WTC11 (cell line): Measurements from ENCODE around the gene ZSWIM6. TPM values are rescaled to one million over a fixed set of nuclear protein-coding genes. Genes with fewer than 3 reads are reported as not detected.

Experiments
- ATF1 ChIP-seq: sonication (generic); formaldehyde crosslinking; IDR thresholded peaks from 2 replicates; pipeline ENCODE4 v1.8.1; 2023; ENCODE audit warnings: mild to moderate bottlenecking, moderate library complexity, missing genetic modification reagents
- ATF3 ChIP-seq: sonication (generic); formaldehyde crosslinking; conservative IDR thresholded peaks from 2 replicates; pipeline ENCODE4 v1.8.1; 2022; ENCODE audit warnings: mild to moderate bottlenecking, missing genetic modification reagents
- CREM ChIP-seq: sonication (generic); formaldehyde crosslinking; IDR thresholded peaks from 2 replicates; pipeline ENCODE4 v1.8.1; 2022; ENCODE audit warnings: mild to moderate bottlenecking, missing genetic modification reagents, moderate library complexity
- ESRRA ChIP-seq: sonication (generic); formaldehyde crosslinking; IDR thresholded peaks from 2 replicates; pipeline ENCODE4 v1.8.1; 2022; ENCODE audit warnings: mild to moderate bottlenecking, missing genetic modification reagents, borderline replicate concordance
- ETV6 ChIP-seq: sonication (generic); formaldehyde crosslinking; IDR thresholded peaks from 2 replicates; pipeline ENCODE4 v1.8.1; 2022; ENCODE audit warnings: mild to moderate bottlenecking, missing genetic modification reagents
- FOXK1 ChIP-seq: sonication (generic); formaldehyde crosslinking; IDR thresholded peaks from 2 replicates; pipeline ENCODE4 v1.8.0; 2022; ENCODE audit warnings: mild to moderate bottlenecking, moderate library complexity, missing genetic modification reagents
- GABPB1 ChIP-seq: sonication (generic); formaldehyde crosslinking; IDR thresholded peaks from 2 replicates; pipeline ENCODE4 v1.8.1; 2023; ENCODE audit warnings: mild to moderate bottlenecking, missing genetic modification reagents
- IRF1 ChIP-seq: sonication (generic); formaldehyde crosslinking; IDR thresholded peaks from 2 replicates; pipeline ENCODE4 v1.8.0; 2023; ENCODE audit warnings: missing genetic modification reagents
- MXD4 ChIP-seq: fragments of 250-450 bp; sonication (Bioruptor Pico); IDR thresholded peaks from 2 replicates; pipeline ENCODE4 v1.8.0; 2021; ENCODE audit warnings: mild to moderate bottlenecking, moderate library complexity, borderline replicate concordance
- NFATC4 ChIP-seq: fragments of 250-450 bp; sonication (Bioruptor Pico); IDR thresholded peaks from 2 replicates; pipeline ENCODE4 v1.9.0; 2021; ENCODE audit warnings: mild to moderate bottlenecking
- NFYB ChIP-seq: sonication (generic); formaldehyde crosslinking; conservative IDR thresholded peaks from 2 replicates; pipeline ENCODE4 v1.8.0; 2022; ENCODE audit warnings: low read depth, missing genetic modification reagents
- PRDM15 ChIP-seq: sonication (generic); formaldehyde crosslinking; IDR thresholded peaks from 2 replicates; pipeline ENCODE4 v1.8.0; 2022; ENCODE audit warnings: missing genetic modification reagents
- TEAD4 ChIP-seq: sonication (generic); formaldehyde crosslinking; IDR thresholded peaks from 2 replicates; pipeline ENCODE4 v1.8.0; 2022; ENCODE audit warnings: mild to moderate bottlenecking, missing genetic modification reagents
- TP53 ChIP-seq: sonication (generic); formaldehyde crosslinking; IDR thresholded peaks from 2 replicates; pipeline ENCODE4 v1.8.1; 2023; ENCODE audit warnings: mild to moderate bottlenecking, missing genetic modification reagents
- ZBTB21 ChIP-seq: sonication (generic); formaldehyde crosslinking; IDR thresholded peaks from 2 replicates; pipeline ENCODE4 v1.8.1; 2023; ENCODE audit warnings: mild to moderate bottlenecking, missing genetic modification reagents, borderline replicate concordance
- ZBTB43 ChIP-seq: sonication (generic); formaldehyde crosslinking; IDR thresholded peaks from 2 replicates; pipeline ENCODE4 v1.8.1; 2023; ENCODE audit warnings: mild to moderate bottlenecking, missing genetic modification reagents
- ZNF317 ChIP-seq: sonication (generic); formaldehyde crosslinking; IDR thresholded peaks from 2 replicates; pipeline ENCODE4 v1.8.1; 2023; ENCODE audit warnings: low read depth, mild to moderate bottlenecking, moderate library complexity, missing genetic modification reagents, borderline replicate concordance
- ZNF416 ChIP-seq: fragments of 250-450 bp; sonication (Bioruptor Pico); IDR thresholded peaks from 2 replicates; pipeline ENCODE4 v1.9.0; 2021; ENCODE audit warnings: mild to moderate bottlenecking, inconsistent platforms
- ZNF671 ChIP-seq: fragments of 250-450 bp; sonication (Bioruptor Pico); IDR thresholded peaks from 2 replicates; pipeline ENCODE4 v1.8.0; 2021; ENCODE audit warnings: mild to moderate bottlenecking
- total RNA-seq: library from RNA; stranded (reverse); gene quantifications from 3 replicates; pipeline ENCODE4 v1.2.3, GENCODE V29; 2021
- TF ChIP-seq, protein P1 (sequence below): sonication (generic); formaldehyde crosslinking; IDR thresholded peaks from 2 replicates; pipeline ENCODE4 v1.8.0; 2022; ENCODE audit warnings: mild to moderate bottlenecking, missing genetic modification reagents
- TF ChIP-seq, protein P2 (sequence below): sonication (generic); formaldehyde crosslinking; IDR thresholded peaks from 2 replicates; pipeline ENCODE4 v1.8.1; 2022; ENCODE audit warnings: mild to moderate bottlenecking, missing genetic modification reagents, moderate library complexity, borderline replicate concordance
- TF ChIP-seq, protein P3 (sequence below): sonication (generic); formaldehyde crosslinking; conservative IDR thresholded peaks from 2 replicates; pipeline ENCODE4 v1.8.1; 2023; ENCODE audit warnings: mild to moderate bottlenecking, low read depth, missing genetic modification reagents, moderate library complexity
- TF ChIP-seq, protein P4 (sequence below): sonication (generic); formaldehyde crosslinking; IDR thresholded peaks from 2 replicates; pipeline ENCODE4 v1.8.0; 2022; ENCODE audit warnings: mild to moderate bottlenecking, missing genetic modification reagents
- TF ChIP-seq, protein P5 (sequence below): sonication (generic); formaldehyde crosslinking; IDR thresholded peaks from 2 replicates; pipeline ENCODE4 v1.8.1; 2023; ENCODE audit warnings: mild to moderate bottlenecking, missing genetic modification reagents, moderate library complexity

ZSWIM6 gene
- total RNA-seq, 1 experiment from 2014 or later, result 12.5 TPM

GRCh38 chr5:61408476-61409168 lies 76.6 kb downstream of the ZSWIM6 start (continued):
- TF ChIP-seq ZBTB21 (CRISPR knock-in tag) (peak; percentile 79; the same call in 1 of the 2 replicates), MXD4 (CRISPR knock-in tag) (no peak), ETV6 (no peak), NFYB (CRISPR knock-in tag) (no peak), PRDM15 (CRISPR knock-in tag) (no peak), ZNF671 (CRISPR knock-in tag) (no peak), FOXK1 (peak; percentile 63; the same call in 1 of the 2 replicates), ZNF416 (CRISPR knock-in tag) (no peak), CREM (CRISPR knock-in tag) (peak; percentile 79; the same call in 1 of the 2 replicates), IRF1 (no peak), GABPB1 (0 out of 2 replicates have a peak, but pooled peaks have one; percentile 33), ATF3 (no peak), TEAD4 (CRISPR knock-in tag) (no peak), NFATC4 (CRISPR knock-in tag) (no peak), ATF1 (CRISPR knock-in tag) (no peak), ZBTB43 (CRISPR knock-in tag) (no peak), ESRRA (CRISPR knock-in tag) (no peak), ZNF317 (CRISPR knock-in tag) (no peak), TP53 (no peak)
- TF ChIP-seq, protein P1, sequence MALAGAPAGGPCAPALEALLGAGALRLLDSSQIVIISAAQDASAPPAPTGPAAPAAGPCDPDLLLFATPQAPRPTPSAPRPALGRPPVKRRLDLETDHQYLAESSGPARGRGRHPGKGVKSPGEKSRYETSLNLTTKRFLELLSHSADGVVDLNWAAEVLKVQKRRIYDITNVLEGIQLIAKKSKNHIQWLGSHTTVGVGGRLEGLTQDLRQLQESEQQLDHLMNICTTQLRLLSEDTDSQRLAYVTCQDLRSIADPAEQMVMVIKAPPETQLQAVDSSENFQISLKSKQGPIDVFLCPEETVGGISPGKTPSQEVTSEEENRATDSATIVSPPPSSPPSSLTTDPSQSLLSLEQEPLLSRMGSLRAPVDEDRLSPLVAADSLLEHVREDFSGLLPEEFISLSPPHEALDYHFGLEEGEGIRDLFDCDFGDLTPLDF (CRISPR knock-in tag), result no peak
- TF ChIP-seq, protein P2, sequence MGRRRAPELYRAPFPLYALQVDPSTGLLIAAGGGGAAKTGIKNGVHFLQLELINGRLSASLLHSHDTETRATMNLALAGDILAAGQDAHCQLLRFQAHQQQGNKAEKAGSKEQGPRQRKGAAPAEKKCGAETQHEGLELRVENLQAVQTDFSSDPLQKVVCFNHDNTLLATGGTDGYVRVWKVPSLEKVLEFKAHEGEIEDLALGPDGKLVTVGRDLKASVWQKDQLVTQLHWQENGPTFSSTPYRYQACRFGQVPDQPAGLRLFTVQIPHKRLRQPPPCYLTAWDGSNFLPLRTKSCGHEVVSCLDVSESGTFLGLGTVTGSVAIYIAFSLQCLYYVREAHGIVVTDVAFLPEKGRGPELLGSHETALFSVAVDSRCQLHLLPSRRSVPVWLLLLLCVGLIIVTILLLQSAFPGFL (CRISPR knock-in tag), result no peak
- TF ChIP-seq, protein P3, sequence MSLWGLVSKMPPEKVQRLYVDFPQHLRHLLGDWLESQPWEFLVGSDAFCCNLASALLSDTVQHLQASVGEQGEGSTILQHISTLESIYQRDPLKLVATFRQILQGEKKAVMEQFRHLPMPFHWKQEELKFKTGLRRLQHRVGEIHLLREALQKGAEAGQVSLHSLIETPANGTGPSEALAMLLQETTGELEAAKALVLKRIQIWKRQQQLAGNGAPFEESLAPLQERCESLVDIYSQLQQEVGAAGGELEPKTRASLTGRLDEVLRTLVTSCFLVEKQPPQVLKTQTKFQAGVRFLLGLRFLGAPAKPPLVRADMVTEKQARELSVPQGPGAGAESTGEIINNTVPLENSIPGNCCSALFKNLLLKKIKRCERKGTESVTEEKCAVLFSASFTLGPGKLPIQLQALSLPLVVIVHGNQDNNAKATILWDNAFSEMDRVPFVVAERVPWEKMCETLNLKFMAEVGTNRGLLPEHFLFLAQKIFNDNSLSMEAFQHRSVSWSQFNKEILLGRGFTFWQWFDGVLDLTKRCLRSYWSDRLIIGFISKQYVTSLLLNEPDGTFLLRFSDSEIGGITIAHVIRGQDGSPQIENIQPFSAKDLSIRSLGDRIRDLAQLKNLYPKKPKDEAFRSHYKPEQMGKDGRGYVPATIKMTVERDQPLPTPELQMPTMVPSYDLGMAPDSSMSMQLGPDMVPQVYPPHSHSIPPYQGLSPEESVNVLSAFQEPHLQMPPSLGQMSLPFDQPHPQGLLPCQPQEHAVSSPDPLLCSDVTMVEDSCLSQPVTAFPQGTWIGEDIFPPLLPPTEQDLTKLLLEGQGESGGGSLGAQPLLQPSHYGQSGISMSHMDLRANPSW (CRISPR knock-in tag), result no peak
- TF ChIP-seq, protein P4, sequence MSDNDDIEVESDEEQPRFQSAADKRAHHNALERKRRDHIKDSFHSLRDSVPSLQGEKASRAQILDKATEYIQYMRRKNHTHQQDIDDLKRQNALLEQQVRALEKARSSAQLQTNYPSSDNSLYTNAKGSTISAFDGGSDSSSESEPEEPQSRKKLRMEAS (CRISPR knock-in tag), result 0 out of 2 replicates have a peak, but pooled peaks have one; percentile 56
- TF ChIP-seq, protein P5, sequence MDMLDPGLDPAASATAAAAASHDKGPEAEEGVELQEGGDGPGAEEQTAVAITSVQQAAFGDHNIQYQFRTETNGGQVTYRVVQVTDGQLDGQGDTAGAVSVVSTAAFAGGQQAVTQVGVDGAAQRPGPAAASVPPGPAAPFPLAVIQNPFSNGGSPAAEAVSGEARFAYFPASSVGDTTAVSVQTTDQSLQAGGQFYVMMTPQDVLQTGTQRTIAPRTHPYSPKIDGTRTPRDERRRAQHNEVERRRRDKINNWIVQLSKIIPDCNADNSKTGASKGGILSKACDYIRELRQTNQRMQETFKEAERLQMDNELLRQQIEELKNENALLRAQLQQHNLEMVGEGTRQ (CRISPR knock-in tag), result no peak
